Smooth muscle cell of the pulmonary artery (primary cell): ENCODE data around the gene TMC4. TPM values are rescaled to one million over a fixed set of nuclear protein-coding genes. Genes with fewer than 3 reads are reported as not detected.

Experiments used
- total RNA-seq: library from RNA; depleted of rRNA; stranded (reverse); fragments of >200 nt; gene quantifications from 2 replicates; pipeline ENCODE4 v1.2.3, GENCODE V29; 2014

TMC4 gene
- total RNA-seq, result 0.20 TPM in 1 of 2 replicates, not detected in the other

GRCh38 chr19:54172471-54173358 lies at the start of gene TMC4:
Gene TMC4, minus strand, starts transcription at chr19:54173160. Its CDS starts 43 bp downstream, at chr19:54173117.

GRCh38 chr19:54191011-54191810 lies 18.3 kb upstream of the TMC4 start, which contains the start of gene TSEN34:
Gene TSEN34, plus strand, starts transcription at chr19:54191308. Its CDS starts 57 bp downstream, at chr19:54191365.

GRCh38 chr19:54189145-54189734 lies 16.3 kb upstream of the TMC4 start, which contains the start of gene MBOAT7:
Gene MBOAT7, minus strand, starts transcription at chr19:54189580. Its CDS starts 1,072 bp downstream, at chr19:54188508.

GRCh38 chr19:54159352-54160181 lies 13.4 kb downstream of the TMC4 start, which contains the start of gene LENG1:
Gene LENG1, minus strand, starts transcription at chr19:54159721. Its CDS starts 26 bp downstream, at chr19:54159695.

GRCh38 chr19:54137699-54138488 lies 35.1 kb downstream of the TMC4 start, which contains the start of gene CNOT3:
Gene CNOT3, plus strand, starts transcription at chr19:54137762. Its CDS starts 5,217 bp downstream, at chr19:54142979.

GRCh38 chr19:54115109-54116063 lies 57.6 kb downstream of the TMC4 start, which contains the start of the genes PRPF31 and TFPT:
Gene PRPF31, plus strand, starts transcription at chr19:54115754. Its CDS starts 2,525 bp downstream, at chr19:54118279.
Gene TFPT, minus strand, starts transcription at chr19:54115657. Its CDS starts 388 bp downstream, at chr19:54115269.

Other genes starting within 250 kb of the TMC4 start
- gene CACNG8, start 210.2 kb downstream of the TMC4 start, total RNA-seq, result 0.20 and 0.76 TPM in 2 replicates
- 0.13 and 0.43 TPM in 2 replicates for gene CACNG6, start 181.5 kb downstream of the TMC4 start, total RNA-seq
- gene VSTM1, start 109.3 kb downstream of the TMC4 start, total RNA-seq, result not detected in 2 replicates
- gene TARM1, start 91.8 kb downstream of the TMC4 start, total RNA-seq, result not detected in 2 replicates
- 0.63 and 0.65 TPM in 2 replicates for gene OSCAR, start 72.4 kb downstream of the TMC4 start, total RNA-seq
- 18.5 and 20.6 TPM in 2 replicates for gene NDUFA3, start 70.3 kb downstream of the TMC4 start, total RNA-seq
- gene TFPT, start 57.5 kb downstream of the TMC4 start, total RNA-seq, result 10.7 and 12.5 TPM in 2 replicates
- 54.5 and 55.6 TPM in 2 replicates for gene PRPF31, start 57.4 kb downstream of the TMC4 start, total RNA-seq
- 11.3 and 14.1 TPM in 2 replicates for gene CNOT3, start 35.4 kb downstream of the TMC4 start, total RNA-seq
- 3.1 and 3.5 TPM in 2 replicates for gene LENG1, start 13.4 kb downstream of the TMC4 start, total RNA-seq
- 71.1 and 93.0 TPM in 2 replicates for gene MBOAT7, start 16.4 kb upstream of the TMC4 start, total RNA-seq
- 55.4 and 69.3 TPM in 2 replicates for gene TSEN34, start 18.1 kb upstream of the TMC4 start, total RNA-seq
- gene RPS9, start 27.7 kb upstream of the TMC4 start, total RNA-seq, result 1,505 and 1,870 TPM in 2 replicates
- not detected in 2 replicates for gene LILRB3, start 49.8 kb upstream of the TMC4 start, total RNA-seq
- gene LILRA6, start 69.6 kb upstream of the TMC4 start, total RNA-seq, result not detected in 2 replicates
- not detected in 2 replicates for gene LILRB5, start 84.1 kb upstream of the TMC4 start, total RNA-seq
- gene LILRB2, start 108.0 kb upstream of the TMC4 start, total RNA-seq, result not detected in 2 replicates
- not detected in 2 replicates for gene LILRA5, start 140.0 kb upstream of the TMC4 start, total RNA-seq
- not detected in 2 replicates for gene LILRA4, start 166.0 kb upstream of the TMC4 start, total RNA-seq
- gene LAIR1, start 191.8 kb upstream of the TMC4 start, total RNA-seq, result not detected in 2 replicates
- not detected in 2 replicates for gene TTYH1, start 242.3 kb upstream of the TMC4 start, total RNA-seq